Large intestine (tissue), 3 donors: Measurements from ENCODE around the gene SRXN1. TPM values are rescaled to one million over a fixed set of nuclear protein-coding genes. Genes with fewer than 3 reads are reported as not detected.

Experiments used
- DNase-seq, 2 donors: peaks; one replicate each; pipeline versions ENCODE4 v3.0.0 to v3.0.0-alpha.2; 2013
- H3K27ac ChIP-seq: one replicate; pipeline ENCODE4 v1.5.1; 2013; ENCODE audit warnings: low read length
- H3K27me3 ChIP-seq: 2 replicates; pipeline ENCODE4 v1.6.1; 2013; ENCODE audit warnings: low read length; ENCODE audit not compliant: control insufficient read depth, insufficient read depth
- H3K36me3 ChIP-seq: 2 replicates; pipeline ENCODE4 v1.6.1; 2013; ENCODE audit warnings: low read length; ENCODE audit not compliant: control insufficient read depth, insufficient read depth
- H3K4me1 ChIP-seq: one replicate; pipeline ENCODE4 v1.6.1; 2013; ENCODE audit warnings: low read length; ENCODE audit not compliant: control insufficient read depth, insufficient read depth
- H3K4me3 ChIP-seq: one replicate; pipeline ENCODE4 v1.5.1; 2013; ENCODE audit warnings: low read length
- H3K9me3 ChIP-seq: one replicate; pipeline ENCODE4 v1.6.1; 2013; ENCODE audit warnings: mild to moderate bottlenecking, low read depth, low read length, moderate library complexity; ENCODE audit not compliant: control insufficient read depth
- WGBS: methylation state at CpG from one replicate; pipeline ENCODE4 v1.1.5; 2013; ENCODE audit warnings: low lambda C conversion rate; ENCODE audit not compliant: insufficient coverage; 5-methylcytosine and 5-hydroxymethylcytosine counted together
- polyA plus RNA-seq: library from polyadenylated mRNA; unstranded; fragments of 120-200 nt; gene quantifications from one replicate; pipeline ENCODE4 v1.2.1, GENCODE V29; 2013

The SRXN1 gene
- polyA plus RNA-seq, 1 donor: 18.0 TPM

DNA sequence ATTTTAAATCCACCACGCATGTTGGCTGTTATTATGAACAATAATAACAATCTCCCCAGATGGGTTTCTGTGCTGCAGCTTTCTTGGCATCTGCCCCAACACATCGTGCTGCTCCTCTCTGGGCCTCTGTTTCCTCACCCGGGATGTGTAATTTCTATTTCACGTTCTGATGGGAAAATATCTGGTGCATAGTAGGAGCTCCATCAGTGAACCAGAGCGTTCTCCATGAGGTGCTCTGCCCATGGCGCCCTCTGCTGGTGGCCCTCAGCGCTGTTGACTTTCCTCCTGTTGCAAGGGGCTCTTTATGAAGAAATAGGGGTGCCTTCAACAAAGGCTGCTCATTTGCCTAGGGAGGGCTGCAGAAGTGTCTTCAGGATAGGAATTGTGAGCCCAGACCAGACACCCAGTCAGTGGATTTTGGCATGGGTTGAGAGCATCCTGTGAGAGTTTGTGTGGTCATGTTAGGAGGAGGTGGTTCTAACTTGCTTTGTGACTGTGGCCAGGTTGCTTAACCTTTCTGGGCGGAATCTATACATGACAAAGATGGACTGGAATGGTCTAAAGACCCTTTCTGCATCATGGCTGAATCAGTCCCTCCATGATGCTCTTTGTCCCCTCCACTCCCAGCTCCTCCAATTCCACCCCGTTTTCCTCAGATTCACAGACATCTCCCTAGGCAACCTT is 14.5 kb upstream of the SRXN1 start:
- Histone ChIP-seq H3K27me3 (peaks cover 76% of the 10 kb centered on the region), H3K27ac (no peak overlapping the region), H3K36me3 (no peaks in the 10 kb centered on the region), H3K4me1 (no peaks in the 10 kb centered on the region), H3K9me3 (no peaks in the 10 kb centered on the region), H3K4me3 (no peak overlapping the region)
- WGBS: no CpG with 5 or more reads among the region's 9 CpGs
- DNase-seq: no peak

DNA sequence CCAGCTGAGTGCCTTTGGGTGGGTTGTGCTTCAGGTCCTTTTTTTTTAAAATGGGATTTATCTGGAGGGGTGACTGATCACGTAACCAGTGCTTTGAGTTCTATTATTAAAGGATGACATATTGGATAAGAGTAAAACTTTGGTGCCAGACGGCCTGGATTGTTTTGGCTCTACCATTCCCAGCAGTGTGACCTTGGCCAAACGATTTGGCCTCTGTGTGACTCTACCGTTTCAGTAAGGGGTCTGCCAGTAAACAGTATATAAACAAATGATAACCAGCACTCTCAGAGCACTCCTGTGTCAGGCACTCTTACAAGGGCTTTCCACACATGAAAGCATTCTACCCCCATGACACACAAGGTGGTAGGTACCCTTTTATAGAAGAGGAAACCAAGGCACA is 13.9 kb upstream of the SRXN1 start:
- no peaks in the 10 kb centered on the region for H3K4me1 ChIP-seq
- DNase-seq: no peak
- no CpG with 5 or more reads among the region's 4 CpGs for WGBS
- no peak overlapping the region for H3K27ac ChIP-seq
- H3K36me3 ChIP-seq: no peaks in the 10 kb centered on the region
- H3K27me3 ChIP-seq: peaks cover 76% of the 10 kb centered on the region
- H3K4me3 ChIP-seq: no peak overlapping the region
- no peaks in the 10 kb centered on the region for H3K9me3 ChIP-seq

DNA sequence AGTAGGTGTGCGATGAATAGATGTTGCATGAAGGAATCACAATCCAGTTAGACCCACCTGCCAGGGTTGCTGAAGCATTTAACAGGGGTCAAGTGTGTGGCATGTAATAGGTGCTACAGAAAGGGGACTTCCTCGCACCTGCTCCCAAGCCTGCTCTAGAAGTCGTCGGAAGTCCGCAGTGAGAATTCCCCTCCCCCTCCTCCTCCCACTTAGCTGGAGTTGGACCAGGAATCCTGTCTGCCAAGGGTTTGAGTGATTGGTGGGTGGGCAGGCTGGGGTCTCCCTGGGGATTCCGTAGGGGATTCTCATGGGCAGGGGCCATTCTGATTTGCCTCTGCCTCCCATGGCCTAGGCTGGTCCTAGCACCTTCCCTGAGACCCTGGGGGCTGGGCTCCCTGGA is 12.3 kb upstream of the SRXN1 start:
- H3K36me3 ChIP-seq: no peaks in the 10 kb centered on the region
- no peaks in the 10 kb centered on the region for H3K4me1 ChIP-seq
- DNase-seq: no peak
- peaks cover 78% of the 10 kb centered on the region for H3K27me3 ChIP-seq
- no peak overlapping the region for H3K4me3 ChIP-seq
- H3K27ac ChIP-seq: no peak overlapping the region
- no CpG with 5 or more reads among the region's 6 CpGs for WGBS
- no peaks in the 10 kb centered on the region for H3K9me3 ChIP-seq

GRCh38 chr20:664576-664975 is 11.6 kb upstream of the SRXN1 start:
- peaks cover 77% of the 10 kb centered on the region for H3K27me3 ChIP-seq
- DNase-seq: no peak
- no CpG with 5 or more reads among the region's 13 CpGs for WGBS
- H3K36me3 ChIP-seq: no peaks in the 10 kb centered on the region
- H3K4me1 ChIP-seq: no peaks in the 10 kb centered on the region
- no peak overlapping the region for H3K4me3 ChIP-seq
- no peaks in the 10 kb centered on the region for H3K9me3 ChIP-seq
- no peak overlapping the region for H3K27ac ChIP-seq

GRCh38 chr20:664151-664550 is 11.2 kb upstream of the SRXN1 start:
- Histone ChIP-seq H3K27me3 (peaks cover 81% of the 10 kb centered on the region), H3K4me1 (no peaks in the 10 kb centered on the region), H3K36me3 (no peaks in the 10 kb centered on the region), H3K27ac (no peak overlapping the region), H3K9me3 (no peaks in the 10 kb centered on the region), H3K4me3 (no peak overlapping the region)
- no CpG with 5 or more reads among the region's 60 CpGs for WGBS
- no peak for DNase-seq

DNA sequence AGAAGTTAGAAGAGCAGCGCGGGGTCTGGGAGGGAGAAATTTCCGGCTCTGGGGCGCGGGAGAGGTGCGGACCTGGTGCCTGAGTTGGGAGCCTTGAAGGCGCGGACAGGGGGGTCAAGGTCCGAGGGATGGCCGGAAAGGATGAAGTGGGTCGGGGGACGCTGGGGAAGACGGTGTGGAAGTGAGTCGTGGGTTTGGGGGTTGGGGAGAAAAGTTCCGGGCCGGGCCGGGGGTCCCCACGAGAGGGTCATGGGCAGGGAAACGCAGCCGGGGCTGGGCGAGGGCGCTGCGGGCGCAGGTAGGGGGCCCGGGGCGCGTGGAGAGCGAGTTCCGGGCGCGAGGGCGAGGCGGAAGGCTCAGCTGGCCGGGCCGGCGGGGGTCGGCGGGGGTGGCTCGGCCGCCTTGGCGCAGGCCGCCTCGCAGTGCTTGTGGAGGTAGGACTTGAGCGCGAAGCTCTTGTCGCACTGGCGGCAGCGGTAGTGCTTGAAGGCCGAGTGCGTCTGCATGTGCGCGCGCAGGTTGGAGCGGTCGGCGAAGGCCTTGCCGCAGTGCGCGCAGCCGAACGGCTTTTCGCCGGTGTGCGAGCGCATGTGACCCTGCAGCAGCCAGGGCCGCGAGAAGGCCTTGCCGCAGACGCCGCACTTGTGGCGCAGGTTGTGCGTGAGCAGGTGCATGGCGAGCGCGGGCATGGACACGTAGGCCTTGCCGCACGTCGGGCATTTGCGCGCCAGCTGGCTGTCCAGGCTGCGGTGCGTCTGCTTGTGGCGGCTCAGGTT is 10.5 kb upstream of the SRXN1 start:
- Histone ChIP-seq H3K27me3 (peaks cover 86% of the 10 kb centered on the region), H3K36me3 (no peaks in the 10 kb centered on the region), H3K4me1 (no peaks in the 10 kb centered on the region), H3K27ac (no peak overlapping the region), H3K4me3 (no peak overlapping the region), H3K9me3 (no peaks in the 10 kb centered on the region)
- WGBS: no CpG with 5 or more reads among the region's 84 CpGs
- DNase-seq: peak in 1 of 2 donors; percentile 37

- Histone ChIP-seq H3K27me3 (peaks cover 91% of the 10 kb centered on the region), H3K9me3 (no peaks in the 10 kb centered on the region), H3K36me3 (no peaks in the 10 kb centered on the region), H3K4me1 (no peaks in the 10 kb centered on the region), H3K4me3 (no peak overlapping the region), H3K27ac (no peak overlapping the region)
- DNase-seq: no peak
- no CpG with 5 or more reads among the region's 16 CpGs for WGBS
These were observed 9.5 kb upstream of the SRXN1 start for GRCh38 chr20:662277-663192.

- Histone ChIP-seq H3K4me3 (no peak overlapping the region), H3K4me1 (no peaks in the 10 kb centered on the region), H3K9me3 (no peaks in the 10 kb centered on the region), H3K27ac (no peak overlapping the region), H3K27me3 (peaks cover 87% of the 10 kb centered on the region), H3K36me3 (no peaks in the 10 kb centered on the region)
- WGBS: 20% methylated on average over 1 of the region's 29 CpGs
- no peak for DNase-seq
These were observed 8.7 kb upstream of the SRXN1 start for GRCh38 chr20:661474-662270.

GRCh38 chr20:658731-659291 is 5.8 kb upstream of the SRXN1 start:
- no CpG with 5 or more reads among the region's 5 CpGs for WGBS
- no peak for DNase-seq
- Histone ChIP-seq H3K27me3 (peaks cover 67% of the 10 kb centered on the region), H3K9me3 (no peaks in the 10 kb centered on the region), H3K27ac (no peak overlapping the region), H3K36me3 (no peaks in the 10 kb centered on the region), H3K4me3 (no peak overlapping the region), H3K4me1 (peaks cover 5% of the 10 kb centered on the region)
